Mesenchymal stem cell (in vitro differentiated cells and primary cell): Measurements from ENCODE around the gene ZNF365.
"Not testable (repeated sequence)": the region's sequence is repeated elsewhere in the genome, so short reads cannot be mapped to it uniquely, and the experiment has no call there.

Experiments used
- DNase-seq: peaks from one replicate; pipeline ENCODE4 v3.0.0-alpha.2; 2013
- H2AFZ ChIP-seq: one replicate; pipeline ENCODE4 v1.6.1; 2013; ENCODE audit warnings: low read depth, mild to moderate bottlenecking, control low read depth, inconsistent platforms, low read length, moderate library complexity
- H2AK5ac ChIP-seq: 2 replicates; pipeline ENCODE4 v1.6.1; 2013; ENCODE audit warnings: low read length, moderate library complexity, mild to moderate bottlenecking, inconsistent platforms; ENCODE audit not compliant: severe bottlenecking
- H2BK120ac ChIP-seq: one replicate; pipeline ENCODE4 v1.6.1; 2013; ENCODE audit warnings: low read depth, mild to moderate bottlenecking, inconsistent platforms, low read length, moderate library complexity
- H2BK12ac ChIP-seq, 2 experiments: one replicate each; pipeline ENCODE4 v1.6.1; 2013; ENCODE audit warnings: inconsistent platforms in 2 of 2, low read length in 2 of 2, mild to moderate bottlenecking in 2 of 2, moderate library complexity in 2 of 2, control low read depth in 1 of 2
- H2BK15ac ChIP-seq: one replicate; pipeline ENCODE4 v1.6.1; 2013; ENCODE audit warnings: mild to moderate bottlenecking, low read depth, inconsistent platforms; ENCODE audit not compliant: poor library complexity, severe bottlenecking
- H2BK5ac ChIP-seq: 2 replicates; pipeline ENCODE4 v1.6.1; 2013; ENCODE audit warnings: low read depth, mild to moderate bottlenecking, low read length, control low read depth, inconsistent platforms; ENCODE audit not compliant: poor library complexity, severe bottlenecking
- H3K14ac ChIP-seq, 2 experiments: one replicate each; pipeline ENCODE4 v1.6.1; 2013; ENCODE audit warnings: inconsistent platforms in 2 of 2, low read length in 2 of 2, control low read depth in 1 of 2, mild to moderate bottlenecking in 1 of 2, moderate library complexity in 1 of 2
- H3K18ac ChIP-seq, 2 experiments: one replicate each; pipeline ENCODE4 v1.6.1; 2013; ENCODE audit warnings: inconsistent platforms in 2 of 2, low read length in 2 of 2, control low read depth in 1 of 2, low read depth in 1 of 2, mild to moderate bottlenecking in 1 of 2
- H3K23ac ChIP-seq, 2 experiments: one replicate each; pipeline ENCODE4 v1.6.1; 2013; ENCODE audit warnings: inconsistent platforms in 2 of 2, low read length in 2 of 2, mild to moderate bottlenecking in 2 of 2, moderate library complexity in 2 of 2, control low read depth in 1 of 2
- H3K27ac ChIP-seq: 2 replicates; pipeline ENCODE4 v1.5.1; 2013; ENCODE audit warnings: mild to moderate bottlenecking, moderate library complexity, low read length, control low read depth, inconsistent platforms; ENCODE audit not compliant: poor library complexity, severe bottlenecking
- H3K27me3 ChIP-seq, 2 experiments: 2 replicates each; pipeline versions ENCODE4 v1.6.1 to v1.7.0; 2013; ENCODE audit warnings: low read length in 2 of 2, mild to moderate bottlenecking in 2 of 2, moderate library complexity in 2 of 2, control low read depth in 1 of 2, inconsistent platforms in 1 of 2; ENCODE audit not compliant: control insufficient read depth in 1 of 2, insufficient read depth in 1 of 2
- H3K36me3 ChIP-seq, 2 experiments: 2 replicates each; pipeline versions ENCODE4 v1.6.1 to v1.7.0; 2013; ENCODE audit warnings: low read length in 2 of 2, control low read depth in 1 of 2, inconsistent platforms in 1 of 2, low read depth in 1 of 2, mild to moderate bottlenecking in 1 of 2; ENCODE audit not compliant: insufficient read depth in 2 of 2, control insufficient read depth in 1 of 2
- H3K4ac ChIP-seq, 2 experiments: one replicate each; pipeline ENCODE4 v1.6.1; 2013; ENCODE audit warnings: inconsistent platforms in 2 of 2, low read length in 2 of 2, mild to moderate bottlenecking in 2 of 2, moderate library complexity in 2 of 2, control low read depth in 1 of 2, low read depth in 1 of 2
- H3K4me1 ChIP-seq: 2 replicates; pipeline ENCODE4 v1.6.1; 2013; ENCODE audit warnings: low read depth, low read length, control low read depth; ENCODE audit not compliant: control insufficient read depth, insufficient read depth
- H3K4me2 ChIP-seq: 2 replicates; pipeline ENCODE4 v1.6.1; 2013; ENCODE audit warnings: low read length, mild to moderate bottlenecking, inconsistent platforms; ENCODE audit not compliant: poor library complexity, severe bottlenecking
- H3K4me3 ChIP-seq, 2 experiments: 2 replicates each; pipeline versions ENCODE4 v1.5.1 to v1.7.0; 2013; ENCODE audit warnings: low read length in 2 of 2, mild to moderate bottlenecking in 2 of 2, control low read depth in 1 of 2, low read depth in 1 of 2; ENCODE audit not compliant: insufficient read depth in 1 of 2
- H3K79me1 ChIP-seq: replicated peaks from 2 replicates; pipeline ENCODE4 v1.6.1; 2013; ENCODE audit warnings: mild to moderate bottlenecking, control low read depth, low read length, inconsistent platforms; ENCODE audit not compliant: poor library complexity, severe bottlenecking
- H3K9ac ChIP-seq: 2 replicates; pipeline ENCODE4 v1.7.0; 2013; ENCODE audit warnings: mild to moderate bottlenecking, low read length, moderate library complexity
- H3K9me3 ChIP-seq: 2 replicates; pipeline ENCODE4 v1.7.0; 2013; ENCODE audit warnings: mild to moderate bottlenecking, low read length; ENCODE audit not compliant: control insufficient read depth
- H4K8ac ChIP-seq: one replicate; pipeline ENCODE4 v1.6.1; 2013; ENCODE audit warnings: inconsistent platforms, mild to moderate bottlenecking, low read length, moderate library complexity
- H4K91ac ChIP-seq: one replicate; pipeline ENCODE4 v1.6.1; 2013; ENCODE audit warnings: mild to moderate bottlenecking, low read length, inconsistent platforms
- WGBS: methylation state at CpG from one replicate; pipeline ENCODE4 v1.1.7; 2013; ENCODE audit warnings: mixed read lengths; 5-methylcytosine and 5-hydroxymethylcytosine counted together

The ZNF365 gene

GRCh38 chr10:62402508-62402907 is 28.3 kb downstream of the ZNF365 start:
- Histone ChIP-seq H3K4me2 (no peak overlapping the region), H3K14ac (no peak overlapping the region), H2BK15ac (no peak overlapping the region), H3K18ac (no peak overlapping the region), H3K27ac (no peak overlapping the region), H2AFZ (no peak overlapping the region), H3K4me1 (peaks cover 3% of the 10 kb centered on the region), H3K4me3 (no peak overlapping the region), H2AK5ac (no peak overlapping the region), H4K8ac (no peak overlapping the region), H3K27me3 (no peaks in the 10 kb centered on the region), H2BK120ac (no peak overlapping the region), H3K4ac (no peak overlapping the region), H3K9ac (no peak overlapping the region), H3K9me3 (no peaks in the 10 kb centered on the region), H2BK5ac (no peak overlapping the region), H2BK12ac (no peak overlapping the region), H3K36me3 (peaks cover 0 to 6% of the 10 kb centered on the region in 2 experiments), H4K91ac (no peak overlapping the region), H3K23ac (no peak overlapping the region), H3K79me1 (no peaks in the 10 kb centered on the region)
- DNase-seq = no peak

- H2BK12ac ChIP-seq, H2BK5ac ChIP-seq, H3K4ac ChIP-seq, H3K23ac ChIP-seq, H3K79me1 ChIP-seq, H3K4me3 ChIP-seq, H2BK15ac ChIP-seq, H3K36me3 ChIP-seq, H2AK5ac ChIP-seq, H3K9ac ChIP-seq, H3K27me3 ChIP-seq, H4K8ac ChIP-seq, H4K91ac ChIP-seq, H2BK120ac ChIP-seq, H2AFZ ChIP-seq, H3K4me1 ChIP-seq, H3K14ac ChIP-seq, H3K18ac ChIP-seq, DNase-seq, H3K27ac ChIP-seq, H3K4me2 ChIP-seq: not testable (repeated sequence)
- H3K9me3 ChIP-seq = peaks cover 40% of the 10 kb centered on the region
- WGBS = no CpG with 5 or more reads among the region's 1 CpG
Measured at GRCh38 chr10:62410528-62410927, 36.4 kb downstream of the ZNF365 start.

- H3K27me3 ChIP-seq, H4K91ac ChIP-seq, H3K18ac ChIP-seq, H3K23ac ChIP-seq, H3K27ac ChIP-seq, H3K4me1 ChIP-seq, H3K79me1 ChIP-seq, H3K4ac ChIP-seq, H2BK15ac ChIP-seq, H3K36me3 ChIP-seq, H2AK5ac ChIP-seq, H4K8ac ChIP-seq, H2AFZ ChIP-seq, H2BK12ac ChIP-seq, H3K4me3 ChIP-seq, H3K4me2 ChIP-seq, H3K9ac ChIP-seq, DNase-seq, H2BK5ac ChIP-seq, H3K14ac ChIP-seq, H2BK120ac ChIP-seq: not testable (repeated sequence)
- peaks cover 40% of the 10 kb centered on the region for H3K9me3 ChIP-seq
- WGBS = 95% methylated on average over 1 of the region's 1 CpG
Measured at GRCh38 chr10:62410934-62411333, 36.8 kb downstream of the ZNF365 start.

GRCh38 chr10:62413048-62413447 is 38.9 kb downstream of the ZNF365 start:
- Histone ChIP-seq H4K91ac (no peak overlapping the region), H2BK120ac (no peak overlapping the region), H2AFZ (no peak overlapping the region), H3K14ac (no peak overlapping the region), H3K4me2 (no peak overlapping the region), H3K4me1 (no peaks in the 10 kb centered on the region), H2BK12ac (no peak overlapping the region), H3K9me3 (peaks cover 40% of the 10 kb centered on the region), H3K18ac (no peak overlapping the region), H3K36me3 (no peaks in the 10 kb centered on the region), H2AK5ac (no peak overlapping the region), H3K23ac (no peak overlapping the region), H3K27me3 (peaks cover 0 to 2% of the 10 kb centered on the region in 2 experiments), H3K4ac (no peak overlapping the region), H2BK5ac (no peak overlapping the region), H3K9ac (no peak overlapping the region), H3K27ac (no peak overlapping the region), H3K79me1 (no peaks in the 10 kb centered on the region), H4K8ac (no peak overlapping the region), H3K4me3 (no peak overlapping the region), H2BK15ac (no peak overlapping the region)
- 77% methylated on average over 3 of the region's 5 CpGs for WGBS
- no peak for DNase-seq
